Stimulated activated naive CD4-positive, alpha-beta T cell treated with Interleukin-2 at 50 U/mL for 16 hours (primary cell): Measurements from ENCODE around the gene GAPT.

Source experiments
- DNase-seq: peaks from one replicate; lab custom pipeline; 2025; lab: John Stamatoyannopoulos, UW

GAPT gene

DNA sequence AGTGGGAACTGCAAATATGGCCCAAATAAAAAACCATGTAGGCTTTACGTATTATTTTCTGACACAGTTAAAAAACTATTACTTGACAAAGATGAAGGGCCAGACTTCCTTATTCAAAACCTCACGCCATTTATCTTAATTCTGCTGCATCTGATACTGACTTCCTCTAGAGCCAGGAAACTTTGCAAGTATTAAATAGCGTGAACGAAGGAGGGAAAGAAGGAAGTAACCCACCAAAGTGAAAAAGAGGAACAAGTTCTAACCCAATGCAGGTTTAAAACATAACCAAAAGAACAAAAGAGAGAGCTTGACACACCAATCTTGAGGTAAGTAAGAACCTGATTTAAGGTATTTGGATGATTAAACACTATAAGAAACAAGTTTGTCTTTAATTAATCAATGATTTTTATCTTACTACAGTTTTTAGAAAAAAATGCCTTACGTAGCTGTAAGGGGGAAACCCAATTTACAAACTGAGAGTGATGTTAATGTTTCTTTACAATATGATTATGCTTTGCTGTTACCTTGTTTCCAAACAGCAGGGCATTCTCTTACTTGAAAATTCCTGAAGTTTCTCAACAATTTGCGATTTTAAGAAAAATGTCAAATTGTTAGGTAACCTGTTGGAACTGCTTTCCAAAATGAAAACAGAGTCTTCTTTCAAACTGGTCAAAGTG lies at the start of gene GAPT:
TSS of gene GAPT (plus strand) at position 220 of the 677 bp plus-strand sequence. CDS start 3,102 bp downstream, outside the sequence.
- no peak for DNase-seq

DNA sequence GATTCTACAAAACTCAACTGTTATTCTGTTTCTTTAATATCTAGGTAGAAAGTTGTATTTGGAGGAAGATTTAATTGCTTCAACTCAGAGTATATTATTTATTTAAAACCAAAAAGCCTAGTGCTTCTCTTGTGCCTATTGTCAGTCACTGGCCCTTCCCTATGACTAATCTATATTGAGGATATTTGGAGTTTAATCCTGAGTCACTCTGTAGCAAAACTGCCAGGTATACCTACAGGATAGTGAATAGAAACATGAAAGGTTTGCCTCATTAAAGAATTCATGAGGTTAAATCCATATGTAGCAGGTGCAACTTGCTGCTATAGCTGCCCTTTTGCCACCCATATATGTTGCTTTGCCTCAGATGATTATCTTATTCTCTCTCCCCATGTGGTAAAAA lies 46.4 kb upstream of the GAPT start:
- no peak for DNase-seq

DNA sequence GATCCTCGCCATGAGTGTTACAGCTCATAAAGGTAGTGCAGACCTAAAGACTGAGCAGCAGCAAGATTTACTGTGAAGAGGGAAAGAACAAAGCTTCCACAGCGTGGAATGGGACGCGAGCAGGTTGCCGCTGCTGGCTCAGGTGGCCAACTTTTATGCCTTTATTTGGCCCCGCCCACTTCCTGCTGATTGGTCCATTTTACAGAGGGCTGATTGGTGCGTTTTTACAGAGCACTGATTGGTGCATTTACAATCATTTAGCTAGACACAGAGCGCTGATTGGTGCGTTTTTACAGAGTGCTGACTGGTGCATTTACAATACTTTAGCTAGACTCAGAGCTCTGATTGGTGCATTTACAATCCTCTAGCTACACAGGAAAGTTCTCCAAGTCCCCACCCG lies 45.2 kb upstream of the GAPT start:
- no peak for DNase-seq

DNA sequence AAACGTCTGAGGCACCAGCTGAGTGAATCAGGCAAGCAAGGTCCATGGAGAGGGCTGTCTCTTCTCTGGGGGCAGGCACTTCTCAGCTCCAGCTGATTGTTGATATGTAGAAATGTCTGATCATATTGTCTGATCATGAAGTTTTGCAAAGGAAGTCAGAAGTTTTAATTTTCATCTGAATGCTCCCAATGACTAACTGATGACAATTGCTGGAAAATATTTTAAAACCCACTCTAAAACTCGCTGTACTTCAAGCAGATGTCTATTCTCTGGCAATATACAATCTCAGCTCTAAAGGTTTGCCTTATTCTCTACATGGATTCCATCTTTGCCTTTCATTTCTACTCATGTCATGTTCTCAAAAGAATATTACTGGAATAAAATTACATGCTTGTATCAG lies 44.0 kb upstream of the GAPT start:
- no peak for DNase-seq

DNA sequence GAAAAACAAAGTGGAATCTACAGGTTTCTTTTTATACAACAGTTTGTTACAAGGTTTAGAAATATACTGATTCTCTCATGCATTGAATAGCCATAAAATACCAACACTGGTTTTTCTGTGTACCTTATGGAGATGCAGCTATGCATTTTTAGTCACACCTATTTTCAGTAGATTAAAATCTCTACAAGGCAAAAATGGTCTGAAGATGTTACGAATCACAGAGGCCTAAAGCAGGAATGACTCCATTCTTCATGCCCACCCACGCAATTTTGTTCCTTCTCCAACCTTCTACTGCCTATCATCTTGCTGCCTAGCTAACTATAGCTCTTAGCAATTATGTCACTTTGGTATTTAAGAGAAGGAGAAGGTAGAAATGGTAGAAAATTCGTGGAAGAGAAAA lies 41.2 kb upstream of the GAPT start:
- no peak for DNase-seq

DNA sequence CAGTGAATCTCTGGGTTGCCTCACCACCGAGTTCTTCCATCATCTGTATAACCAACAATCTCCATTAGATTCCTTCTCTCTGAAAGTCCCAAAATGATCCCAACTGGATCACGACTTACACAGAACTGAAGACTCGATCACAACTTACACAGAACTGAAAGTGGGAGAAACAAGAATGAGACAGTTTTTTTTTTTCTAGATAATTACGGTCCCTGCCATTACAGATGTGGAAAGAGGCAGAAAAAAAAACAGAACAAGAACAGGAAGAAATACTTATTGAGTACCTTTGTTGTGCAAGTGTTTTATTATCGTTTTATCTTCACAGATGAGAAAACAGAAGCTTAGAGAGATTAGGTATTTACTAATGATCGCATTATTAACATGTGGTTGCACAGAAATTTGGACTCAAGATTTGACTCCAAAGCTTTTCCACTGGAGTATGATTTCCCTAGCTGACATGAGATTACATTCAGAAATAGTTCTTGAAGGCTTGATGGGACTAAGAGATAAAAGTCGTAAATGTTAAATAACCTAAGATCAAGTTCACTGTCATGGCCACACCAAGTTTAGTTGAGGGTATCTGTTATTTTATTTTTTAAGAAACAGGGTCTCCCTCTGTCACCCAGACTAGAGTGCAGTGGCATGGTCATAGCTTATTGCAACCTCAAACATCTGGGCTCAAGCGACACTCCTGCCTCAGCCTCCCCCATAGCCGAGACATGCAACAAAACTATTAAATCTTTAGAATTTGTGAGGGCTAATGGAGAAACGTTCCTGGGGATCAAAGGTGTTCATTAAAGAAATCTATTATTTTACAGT lies 40.2 kb upstream of the GAPT start:
- DNase-seq: no peak

DNA sequence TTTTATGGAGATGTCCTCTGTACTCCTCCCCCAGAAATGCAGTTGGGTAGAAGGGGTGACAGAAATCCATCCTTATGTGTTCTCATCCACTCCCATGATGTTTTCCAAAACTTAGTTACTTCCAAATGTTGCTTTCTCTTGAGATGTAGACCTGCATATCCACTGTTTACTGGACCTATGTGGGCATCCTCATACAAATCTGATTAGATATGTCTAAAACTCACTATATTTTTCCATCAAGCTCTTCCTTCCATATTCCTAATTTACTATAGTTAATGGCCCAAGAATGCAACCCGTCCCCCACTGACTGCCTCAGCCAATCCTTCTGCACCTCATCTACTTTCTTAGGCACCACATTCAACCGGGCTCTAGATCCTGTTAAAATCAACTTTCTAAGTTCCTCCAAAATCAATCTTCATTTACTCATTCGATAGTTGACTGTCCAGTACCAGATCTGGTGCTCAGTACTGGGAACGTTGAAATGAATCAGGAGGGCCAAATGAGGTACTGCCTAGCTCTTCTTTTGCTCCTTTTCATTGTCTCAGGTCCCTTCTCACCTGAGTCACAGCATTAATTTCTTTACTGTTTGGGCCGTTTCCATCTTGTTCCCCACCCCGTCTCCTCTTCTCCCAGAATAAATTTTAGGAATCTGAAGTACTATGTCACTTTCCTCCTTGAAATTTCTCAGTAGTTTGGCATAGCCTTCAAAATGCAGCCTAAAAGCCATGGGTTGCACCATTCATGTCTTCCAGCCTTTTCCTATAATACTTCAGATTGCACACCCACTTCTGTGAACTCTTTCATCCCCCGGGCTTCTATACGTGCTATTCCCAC lies 39.3 kb upstream of the GAPT start:
- DNase-seq: no peak

DNA sequence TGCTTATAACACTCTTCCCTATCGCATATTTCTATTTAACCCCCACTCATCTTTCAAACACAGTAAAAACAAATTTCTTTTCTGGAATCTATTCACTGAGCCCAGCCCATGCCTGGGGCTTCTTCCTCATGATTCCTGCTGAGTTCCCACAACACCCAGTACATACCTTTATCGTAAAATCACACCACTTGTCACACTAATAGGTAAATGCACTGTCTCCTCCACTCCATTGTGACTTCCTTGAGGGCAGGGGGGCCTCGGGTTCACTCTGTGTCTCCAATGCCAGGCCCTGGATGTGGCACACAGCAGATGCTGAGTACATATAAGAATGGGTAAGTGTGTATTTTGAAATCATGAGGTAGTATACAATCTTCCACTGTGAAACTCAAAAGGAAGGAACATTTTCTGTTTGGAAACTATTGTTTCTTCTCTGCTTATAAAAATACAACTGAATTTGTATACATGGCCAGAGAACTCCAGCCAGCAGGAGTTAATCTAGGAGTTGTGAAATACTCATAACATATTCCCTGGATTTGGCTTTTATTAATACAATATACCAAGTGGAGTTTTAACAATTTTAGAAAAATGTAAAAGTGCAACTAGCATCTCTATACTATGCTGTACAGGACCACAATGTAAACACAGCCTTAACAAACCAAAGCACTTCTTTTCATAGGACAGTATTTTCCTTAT lies 38.5 kb upstream of the GAPT start:
- DNase-seq: no peak

DNA sequence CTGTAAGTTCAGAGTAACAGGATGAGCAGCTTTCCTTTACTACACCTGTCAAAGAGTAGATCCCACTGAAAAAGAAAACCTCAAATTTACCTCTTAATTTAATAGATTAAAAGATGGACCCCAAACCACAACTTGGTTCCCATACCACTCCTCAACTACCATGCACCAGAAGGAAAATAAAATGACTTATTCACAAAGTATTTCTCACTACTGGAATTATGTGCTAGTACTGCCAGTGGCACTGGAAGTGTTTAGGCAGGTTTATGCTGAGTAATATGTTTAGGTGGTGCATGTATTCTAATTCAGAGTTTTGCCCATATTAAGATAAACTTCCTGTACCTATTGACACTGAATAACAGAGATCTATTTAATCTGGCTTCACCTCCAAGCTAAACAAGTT lies 37.9 kb upstream of the GAPT start:
- DNase-seq: no peak

DNA sequence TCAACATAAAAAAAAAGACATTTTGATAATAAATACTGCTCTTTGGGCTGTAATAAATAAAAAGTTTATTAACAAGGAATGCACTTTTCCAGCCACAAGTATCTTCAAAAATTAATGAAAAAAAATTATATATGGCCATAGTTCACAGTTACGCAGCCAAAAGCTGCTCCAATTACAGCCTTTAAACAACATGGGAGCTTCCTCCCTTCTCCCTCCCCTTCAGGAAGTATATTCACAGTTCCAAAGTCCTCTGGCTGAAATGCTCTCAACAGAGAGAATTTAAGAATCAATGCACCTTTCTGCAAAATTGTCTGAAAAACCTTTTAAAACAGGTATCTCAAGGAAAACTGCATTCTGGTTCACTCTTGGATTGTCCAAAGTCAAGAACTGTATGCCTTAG lies 37.2 kb upstream of the GAPT start:
- no peak for DNase-seq

DNA sequence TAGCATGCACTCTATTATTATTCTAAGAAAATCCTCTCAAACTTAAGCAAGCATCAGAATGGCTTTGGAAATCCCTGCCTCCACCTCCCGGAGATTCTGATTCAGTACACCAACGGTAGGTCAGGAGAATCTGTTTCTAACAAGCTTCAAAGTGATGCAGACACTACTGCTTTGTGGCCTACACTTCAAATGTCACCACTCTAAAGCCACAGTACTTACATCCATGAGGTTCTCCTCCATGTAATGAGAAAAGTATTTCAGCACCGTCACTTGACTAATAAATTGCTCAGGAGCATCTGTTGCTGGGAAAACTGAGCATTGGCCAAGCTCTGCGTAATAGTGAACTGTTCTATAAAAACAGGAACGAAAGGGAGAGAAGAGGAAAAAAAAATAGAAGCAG lies 36.2 kb upstream of the GAPT start:
- DNase-seq: no peak

DNA sequence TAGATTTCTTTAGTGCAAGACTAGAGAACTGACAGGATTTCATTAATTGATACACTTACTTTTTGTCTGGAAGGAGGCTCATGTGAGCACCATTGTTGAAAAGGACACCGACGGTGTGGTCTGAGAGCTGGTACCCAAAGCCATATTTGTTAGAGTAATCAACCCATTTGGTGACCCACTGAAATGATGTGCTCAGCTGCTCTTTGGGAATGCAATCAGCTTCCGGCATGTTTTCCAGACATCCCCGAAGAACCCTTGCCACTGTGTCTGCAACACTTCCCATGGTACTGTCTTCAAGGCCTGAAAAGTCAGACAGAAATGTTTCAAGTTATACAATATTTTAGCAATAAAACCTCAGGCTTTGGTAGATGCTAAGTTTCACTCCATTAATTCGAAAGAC lies 35.8 kb upstream of the GAPT start:
- no peak for DNase-seq

DNA sequence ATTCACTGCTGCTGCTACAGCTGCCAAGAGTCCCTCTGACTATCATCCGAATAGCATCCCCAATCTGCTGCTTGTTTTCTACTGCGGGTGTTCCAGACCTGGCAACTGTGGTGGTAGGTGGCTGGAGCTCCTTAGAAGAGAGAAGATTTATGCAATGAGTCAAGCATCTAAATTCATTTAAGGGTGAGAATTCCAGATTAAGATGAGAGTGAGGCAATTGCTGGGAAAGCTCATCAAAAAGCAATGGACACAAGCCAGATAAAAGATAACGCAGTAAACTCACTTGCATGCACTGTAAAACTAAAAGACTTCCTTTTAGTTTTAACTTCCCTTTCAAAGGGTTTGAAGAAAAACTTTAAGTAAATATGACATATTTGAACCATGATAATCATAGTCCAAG lies 35.2 kb upstream of the GAPT start:
- DNase-seq: no peak

DNA sequence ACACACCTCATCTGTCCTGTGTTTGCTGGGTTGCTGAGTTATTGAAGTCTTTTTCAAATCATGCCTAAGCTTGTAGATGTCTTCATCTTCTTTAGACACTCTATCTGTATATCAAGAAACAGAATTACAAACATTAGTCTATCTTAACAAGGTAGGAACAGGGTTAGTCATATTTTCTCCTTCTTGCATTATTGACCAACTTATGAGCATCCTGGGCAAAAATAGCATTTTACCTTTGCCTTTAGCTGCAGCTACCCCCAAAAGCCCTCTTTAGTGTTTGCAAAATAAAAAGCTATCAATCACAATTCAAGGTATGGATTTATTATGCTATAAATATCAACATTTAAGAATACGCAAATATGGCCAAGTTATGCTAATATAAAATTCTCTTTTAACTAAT lies 34.7 kb upstream of the GAPT start:
- DNase-seq: no peak

DNA sequence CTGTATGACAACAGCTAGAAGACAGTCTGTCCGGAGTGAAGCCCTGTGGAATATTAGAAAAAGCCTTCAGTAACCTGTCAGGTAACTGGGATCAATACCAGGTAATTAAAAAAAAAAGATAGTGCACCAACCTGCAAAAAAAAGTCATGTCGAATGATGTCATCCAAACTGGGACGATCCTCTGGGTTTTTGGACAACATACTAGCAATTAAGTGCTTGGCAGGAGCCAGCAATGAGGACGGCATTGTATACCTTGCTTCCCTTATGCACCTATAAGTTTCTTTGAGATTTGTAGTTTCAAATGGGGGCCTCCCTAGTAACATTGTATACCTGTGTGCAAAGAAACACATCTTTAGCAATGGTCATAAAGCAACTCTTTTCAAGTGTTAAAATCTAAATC lies 34.2 kb upstream of the GAPT start:
- DNase-seq: no peak

DNA sequence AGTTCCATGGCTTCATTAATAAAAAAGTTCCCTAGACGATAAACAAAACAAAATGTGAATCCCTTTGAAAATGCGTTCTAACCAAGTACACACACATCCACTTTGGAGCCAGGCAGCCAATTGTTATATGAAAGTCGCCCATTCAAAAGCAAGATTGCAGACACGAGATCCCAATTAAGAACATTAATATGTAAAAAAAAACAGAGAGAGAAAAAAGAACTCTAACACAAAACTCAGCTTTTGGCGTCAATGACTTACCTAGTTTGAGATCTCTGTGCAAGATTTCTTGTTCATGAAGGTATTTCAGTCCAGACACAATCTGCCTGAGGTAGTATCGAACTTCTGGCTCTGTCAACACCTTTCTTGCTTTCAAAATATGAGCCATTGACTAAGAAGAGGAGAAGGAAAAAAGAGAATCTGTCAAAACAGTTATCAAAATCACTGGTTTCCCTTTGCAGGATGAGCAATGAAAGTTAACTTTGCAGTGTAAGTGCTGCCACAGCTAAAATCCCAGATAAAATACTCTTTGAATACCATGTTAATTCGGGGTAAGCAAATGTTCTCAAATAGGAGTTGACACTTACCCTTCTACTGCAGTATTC lies 33.0 kb upstream of the GAPT start:
- DNase-seq: no peak

DNA sequence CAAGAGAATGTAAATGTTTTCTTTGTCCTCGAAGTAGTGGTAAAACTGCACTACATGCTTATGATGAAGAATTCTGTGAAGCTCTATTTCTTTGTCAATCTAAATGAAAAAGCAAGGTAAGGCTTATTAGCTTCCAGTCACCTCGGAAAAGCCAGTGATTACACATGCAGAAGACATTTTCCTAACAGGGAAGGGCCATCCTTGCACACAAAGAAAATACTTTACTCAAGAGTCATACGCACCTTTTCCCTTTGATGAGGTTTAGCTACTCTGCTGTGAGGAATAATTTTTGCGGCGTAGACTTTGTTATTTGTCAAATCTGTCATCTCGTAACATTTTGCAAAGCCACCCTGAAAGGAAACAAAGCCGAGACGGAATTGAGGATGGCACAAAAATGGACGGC lies 32.5 kb upstream of the GAPT start:
- no peak for DNase-seq

DNA sequence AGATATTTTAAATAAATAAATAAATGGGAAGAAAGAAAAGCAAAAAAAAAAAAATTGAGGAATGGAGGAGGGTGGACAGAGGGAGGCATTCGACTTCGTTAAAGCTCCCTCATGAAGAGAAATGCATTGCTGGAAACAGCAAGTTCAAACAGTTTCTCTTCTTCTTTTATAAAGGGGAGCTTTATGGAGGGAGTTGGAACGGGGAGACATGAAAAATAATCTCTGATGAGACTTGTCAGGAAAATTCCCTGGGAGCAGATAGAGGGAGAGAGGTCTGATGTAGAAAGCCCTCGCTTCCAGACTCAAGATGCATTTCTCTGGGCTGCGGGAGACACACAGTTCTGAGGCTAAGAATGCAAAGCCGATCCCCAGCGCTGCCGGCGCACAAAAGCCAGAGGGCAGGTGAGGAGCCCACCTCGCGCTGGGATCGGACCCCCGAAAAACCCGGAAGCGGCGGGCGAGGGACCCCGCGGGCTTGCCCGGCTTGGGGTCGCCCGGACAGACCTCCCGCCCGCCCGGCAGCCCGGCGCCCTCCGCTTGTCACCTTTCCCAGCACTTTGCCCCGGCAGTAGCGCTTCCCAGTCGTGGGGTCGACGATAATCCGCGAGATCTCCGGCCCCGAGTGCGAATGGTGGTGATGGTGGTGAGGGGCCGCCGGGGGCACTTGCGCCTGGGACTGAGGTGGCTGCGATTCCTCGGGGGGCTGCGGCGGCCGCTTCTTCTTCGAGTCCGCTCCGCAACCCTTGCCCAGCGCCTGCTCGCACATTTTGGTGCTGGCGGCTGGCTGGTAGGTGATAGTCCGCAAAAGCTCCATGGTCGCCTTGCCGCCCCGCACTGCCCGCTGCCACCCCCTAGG lies 31.9 kb upstream of the GAPT start:
- peak; percentile 38 for DNase-seq

DNA sequence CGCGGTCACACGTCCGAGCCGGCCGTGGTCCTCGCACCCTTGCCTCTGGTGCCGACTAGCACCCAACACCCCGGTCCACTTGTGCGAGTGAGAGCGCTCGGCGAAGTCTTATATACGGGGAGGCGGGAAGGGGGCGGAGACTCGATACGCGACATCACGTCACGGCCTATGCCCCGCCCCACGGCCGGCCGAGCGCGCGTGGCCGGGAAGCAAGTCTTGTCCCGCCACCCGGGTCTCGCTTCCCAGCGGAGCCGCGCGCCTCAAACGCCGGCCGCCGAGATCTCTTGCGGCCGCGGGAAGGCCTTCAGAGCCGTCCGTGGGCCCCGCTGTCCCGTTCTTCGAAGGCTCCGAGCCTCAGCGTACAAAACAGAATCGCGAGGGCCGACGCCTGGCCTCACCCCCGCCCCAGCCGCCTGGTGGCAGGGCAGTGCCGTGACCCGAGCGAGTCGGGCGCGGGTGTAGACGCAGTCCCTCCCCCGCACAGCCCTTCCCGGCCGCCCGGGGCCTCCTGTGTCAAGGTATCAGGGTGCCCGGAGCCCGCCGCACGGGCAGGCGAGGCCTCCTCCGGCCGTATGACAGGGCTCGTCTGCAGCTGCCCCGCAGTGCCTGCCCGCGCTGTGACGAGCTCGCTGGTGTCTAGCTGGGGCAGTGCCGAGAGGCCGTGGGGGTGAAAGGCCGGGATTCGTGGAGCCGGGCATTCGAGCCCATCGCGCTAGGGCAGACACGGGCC lies 31.1 kb upstream of the GAPT start, which contains the start of gene PLK2:
TSS of gene PLK2 (minus strand) at position 85 of the 730 bp plus-strand sequence. CDS start 127 bp downstream, outside the sequence.
- peak; percentile 85 for DNase-seq

DNA sequence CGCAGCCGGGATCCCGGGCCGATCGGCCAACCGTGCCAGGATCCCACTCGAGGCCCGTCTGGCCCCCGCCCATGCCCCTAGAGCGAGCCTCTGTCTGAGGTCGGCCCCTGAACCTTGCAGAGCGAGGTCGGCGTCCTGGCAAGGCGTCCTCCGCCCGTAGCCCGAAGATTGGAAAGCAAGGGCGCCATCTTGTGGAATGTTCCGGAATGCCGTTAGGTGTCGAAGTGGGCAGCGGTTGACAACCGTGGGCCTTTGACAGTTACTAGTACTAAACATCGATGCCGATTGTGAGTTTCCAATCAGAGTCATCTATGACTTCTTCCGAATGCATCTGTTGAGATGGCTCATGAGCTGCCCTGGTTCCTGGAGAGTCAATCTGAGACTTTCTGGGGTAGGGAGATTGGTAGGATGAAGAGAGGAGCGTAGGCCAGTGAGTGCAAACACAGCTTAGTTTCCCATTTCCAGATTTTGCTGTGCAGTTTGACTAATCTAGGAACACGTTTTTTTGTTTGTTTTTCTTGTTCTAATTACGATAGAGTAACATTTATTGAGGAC lies 30.4 kb upstream of the GAPT start:
- DNase-seq: peak; percentile 88
